Subcutaneous abdominal adipose tissue (tissue), 5 donors: Measurements from ENCODE around the gene JAK1.
"Not testable (repeated sequence)": the region's sequence is repeated elsewhere in the genome, so short reads cannot be mapped to it uniquely, and the experiment has no call there.

ENCODE experiments used
- H3K27ac ChIP-seq: one replicate; pipeline ENCODE4 v1.7.0; 2013; ENCODE audit warnings: low read depth, mild to moderate bottlenecking, inconsistent platforms, low read length, moderate library complexity
- H3K27me3 ChIP-seq, 5 donors: one replicate each; pipeline ENCODE4 v1.7.0; 2013; ENCODE audit warnings: low read length in 5 of 5, inconsistent platforms in 1 of 5; ENCODE audit not compliant: control insufficient read depth in 5 of 5, insufficient read depth in 4 of 5
- H3K36me3 ChIP-seq, 5 donors: one replicate each; pipeline ENCODE4 v1.7.0; 2013; ENCODE audit warnings: low read length in 5 of 5; ENCODE audit not compliant: control insufficient read depth in 5 of 5, insufficient read depth in 5 of 5
- H3K4me1 ChIP-seq, 5 donors: one replicate each; pipeline ENCODE4 v1.7.0; 2013; ENCODE audit warnings: low read length in 5 of 5, mild to moderate bottlenecking in 3 of 5, moderate library complexity in 1 of 5; ENCODE audit not compliant: control insufficient read depth in 5 of 5, insufficient read depth in 5 of 5
- H3K4me3 ChIP-seq, 5 donors: one replicate each; pipeline ENCODE4 v1.7.0; 2013; ENCODE audit warnings: low read length in 5 of 5, low read depth in 1 of 5
- H3K9ac ChIP-seq, 5 donors: one replicate each; pipeline ENCODE4 v1.7.0; 2013; ENCODE audit warnings: low read length in 5 of 5, mild to moderate bottlenecking in 4 of 5, moderate library complexity in 3 of 5
- H3K9me3 ChIP-seq, 5 donors: one replicate each; pipeline ENCODE4 v1.7.0; 2013; ENCODE audit warnings: low read length in 5 of 5; ENCODE audit not compliant: control insufficient read depth in 5 of 5
- donor health status: healthy.
- donor health status: healthy.
- donor health status: healthy.
- donor health status: healthy.
- donor health status: healthy.

Gene JAK1

GRCh38 chr1:64938991-64939390, 27.4 kb downstream of the JAK1 start:
- Histone ChIP-seq H3K4me3 (no peak overlapping the region), H3K9me3 (no peaks in the 10 kb centered on the region), H3K27ac (no peak overlapping the region), H3K9ac (no peak overlapping the region), H3K36me3 (no peaks in the 10 kb centered on the region), H3K27me3 (no peaks in the 10 kb centered on the region), H3K4me1 (peaks cover 6 to 71% (median 69%) of the 10 kb centered on the region in 5 donors)

- H3K4me3 ChIP-seq = no peak overlapping the region
- no peaks in the 10 kb centered on the region for H3K9me3 ChIP-seq
- H3K27ac ChIP-seq = peak overlapping the region; percentile 91
- H3K27me3 ChIP-seq = no peaks in the 10 kb centered on the region
- H3K9ac ChIP-seq = no peak overlapping the region
- peaks cover 10 to 78% (median 76%) of the 10 kb centered on the region in 5 donors for H3K4me1 ChIP-seq
- H3K36me3 ChIP-seq = no peaks in the 10 kb centered on the region
These were observed 29.4 kb downstream of the JAK1 start for GRCh38 chr1:64936956-64937355.

DNA sequence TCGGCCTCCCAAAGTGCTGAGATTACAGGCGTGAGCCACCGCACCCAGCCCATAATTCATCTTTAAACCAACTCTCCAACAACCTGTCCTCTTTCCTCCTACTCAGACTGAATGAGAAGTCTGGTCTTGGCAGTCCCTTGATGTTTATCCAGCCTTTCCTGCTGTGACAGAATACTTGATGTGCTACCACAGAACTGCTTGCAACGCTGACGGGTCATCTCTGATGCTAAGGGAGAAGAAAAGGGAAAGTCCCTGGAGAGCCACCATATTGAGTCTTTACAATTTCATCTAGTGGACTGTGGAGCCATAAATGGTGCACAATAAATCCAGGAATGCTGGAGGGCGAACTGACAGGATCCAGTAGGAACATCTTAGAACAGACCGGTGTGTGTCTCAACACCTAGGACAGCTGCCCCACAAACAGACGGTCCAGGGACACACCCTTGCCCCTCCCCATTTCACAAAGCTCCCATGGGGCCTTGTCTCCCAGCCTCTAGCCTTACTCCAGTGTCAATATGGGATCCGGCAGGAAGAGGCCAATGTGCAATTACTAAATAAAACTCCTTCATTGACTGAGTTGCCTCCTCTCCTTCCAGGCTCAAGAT, 30.7 kb downstream of the JAK1 start:
- no peaks in the 10 kb centered on the region for H3K36me3 ChIP-seq
- H3K27ac ChIP-seq = peak overlapping the region; percentile 91
- H3K9ac ChIP-seq = no peak overlapping the region
- H3K27me3 ChIP-seq = no peaks in the 10 kb centered on the region
- H3K9me3 ChIP-seq = no peaks in the 10 kb centered on the region
- H3K4me1 ChIP-seq = peaks cover 10 to 68% (median 64%) of the 10 kb centered on the region in 5 donors
- peak overlapping the region in 1 of 5 donors; percentile 7 for H3K4me3 ChIP-seq

DNA sequence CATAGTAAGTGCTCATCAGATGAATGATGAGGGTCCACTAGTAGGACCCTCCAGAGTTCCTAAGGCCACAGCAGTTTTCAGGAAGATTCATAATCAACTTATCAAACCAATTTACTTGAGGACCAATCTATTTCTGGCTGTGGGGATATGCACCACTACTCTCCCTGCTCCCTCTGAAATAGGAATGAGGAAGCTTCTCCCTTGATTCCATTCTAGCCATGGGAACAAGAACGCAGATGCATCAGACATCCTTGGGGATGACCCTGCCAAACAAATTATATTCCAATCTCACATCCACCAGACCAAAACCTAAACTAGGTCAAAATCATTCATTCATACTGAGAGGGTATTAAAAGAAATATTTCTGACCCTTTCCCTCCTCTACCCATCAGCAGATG, 31.5 kb downstream of the JAK1 start:
- Histone ChIP-seq H3K27ac (peak overlapping the region; percentile 91), H3K27me3 (no peaks in the 10 kb centered on the region), H3K4me1 (peaks cover 10 to 63% (median 59%) of the 10 kb centered on the region in 5 donors)

DNA sequence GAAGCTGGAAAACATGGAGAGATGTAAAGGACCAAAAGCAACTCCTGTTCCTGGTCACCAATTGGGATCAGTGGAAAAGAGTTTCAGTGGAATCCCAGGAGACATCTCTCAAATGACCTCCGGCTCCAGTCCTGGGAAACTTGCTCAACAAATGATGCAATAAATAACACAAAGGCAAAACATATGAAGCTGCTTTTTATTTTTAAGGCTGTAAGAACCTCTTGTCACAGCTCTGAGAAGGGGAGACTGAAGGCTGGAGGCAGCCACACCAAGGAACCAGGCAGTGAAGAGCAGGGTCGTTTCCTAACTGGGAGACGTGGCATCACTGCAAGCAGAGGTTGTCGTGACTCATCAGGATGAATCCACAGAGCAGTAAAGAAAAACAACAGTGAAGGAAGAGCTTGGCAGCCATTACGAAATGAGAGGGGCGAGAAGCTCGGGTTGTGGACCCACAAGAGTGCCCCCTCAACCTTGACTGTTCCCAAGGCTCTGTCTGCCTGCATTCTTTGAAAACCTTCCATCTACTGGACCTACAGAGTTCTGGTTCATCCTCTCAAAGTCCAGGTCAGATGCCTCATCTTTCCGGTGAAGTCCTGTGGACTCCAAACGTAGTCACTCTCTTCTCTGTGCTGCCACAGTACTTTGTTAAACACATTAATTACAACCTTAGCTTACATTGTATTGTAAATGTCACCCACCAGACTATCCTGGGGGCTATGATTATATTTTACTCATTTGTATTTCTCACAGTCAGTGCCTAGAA, 32.1 kb downstream of the JAK1 start:
- no peaks in the 10 kb centered on the region for H3K27me3 ChIP-seq
- no peaks in the 10 kb centered on the region for H3K9me3 ChIP-seq
- H3K27ac ChIP-seq = peak overlapping the region; percentile 91
- peaks cover 10 to 58% (median 55%) of the 10 kb centered on the region in 5 donors for H3K4me1 ChIP-seq
- peak overlapping the region in 3 of 5 donors; percentile 43 to 58 (median 51) for H3K4me3 ChIP-seq
- no peaks in the 10 kb centered on the region for H3K36me3 ChIP-seq
- peak overlapping the region; percentile 38 to 72 (median 42) for H3K9ac ChIP-seq

More for the DNA sequence above, 31.5 kb downstream of the JAK1 start:
- Histone ChIP-seq H3K4me3 (peak overlapping the region in 1 of 5 donors; percentile 58), H3K36me3 (no peaks in the 10 kb centered on the region), H3K9me3 (no peaks in the 10 kb centered on the region), H3K9ac (peak overlapping the region in 4 of 5 donors; percentile 42 to 72 (median 52))

GRCh38 chr1:64933296-64934070, 32.9 kb downstream of the JAK1 start:
- H3K4me1 ChIP-seq = peaks cover 10 to 57% (median 49%) of the 10 kb centered on the region in 5 donors
- peak overlapping the region in 3 of 5 donors; percentile 0 to 58 (median 43) for H3K4me3 ChIP-seq
- H3K27me3 ChIP-seq = no peaks in the 10 kb centered on the region
- peak overlapping the region; percentile 91 for H3K27ac ChIP-seq
- H3K36me3 ChIP-seq = no peaks in the 10 kb centered on the region
- no peaks in the 10 kb centered on the region for H3K9me3 ChIP-seq
- H3K9ac ChIP-seq = peak overlapping the region; percentile 38 to 55 (median 42)

DNA sequence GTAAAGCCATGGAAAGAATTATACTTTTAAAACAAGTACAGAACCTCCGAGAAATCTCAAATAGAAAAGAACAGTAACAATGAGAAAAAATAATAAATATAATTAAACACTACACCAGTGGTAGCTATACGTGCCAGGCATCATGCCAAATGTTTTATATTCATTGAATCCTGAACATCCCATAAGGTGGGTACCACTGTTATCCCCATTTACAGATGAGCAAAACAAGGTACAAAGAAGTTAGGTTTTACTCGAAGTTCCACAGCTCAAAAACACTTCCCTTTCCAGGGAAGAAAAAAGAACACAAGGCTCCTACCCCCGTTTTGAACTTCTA, 33.4 kb downstream of the JAK1 start:
- Histone ChIP-seq H3K4me3 (peak overlapping the region in 1 of 5 donors; percentile 0), H3K27me3 (no peaks in the 10 kb centered on the region), H3K4me1 (peaks cover 12 to 63% (median 55%) of the 10 kb centered on the region in 5 donors), H3K27ac (peak overlapping the region; percentile 91), H3K36me3 (no peaks in the 10 kb centered on the region), H3K9ac (peak overlapping the region in 2 of 5 donors; percentile 0 to 39), H3K9me3 (no peaks in the 10 kb centered on the region)

DNA sequence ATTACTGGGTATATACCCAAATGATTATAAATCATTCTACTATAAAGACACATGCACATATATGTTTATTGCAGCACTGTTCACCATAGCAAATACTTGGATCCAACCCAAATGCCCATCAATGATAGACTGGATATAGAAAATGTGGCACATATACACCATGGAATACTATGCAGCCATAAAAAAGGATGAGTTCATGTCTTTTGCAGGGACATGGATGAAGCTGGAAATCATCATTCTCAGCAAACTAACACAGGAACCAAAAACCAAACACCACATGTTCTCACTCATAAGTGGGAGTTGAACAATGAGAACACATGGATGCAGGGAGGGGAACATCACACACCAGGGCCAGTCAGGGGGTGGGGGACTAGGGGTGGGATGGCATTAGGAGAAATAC, 35.7 kb downstream of the JAK1 start:
- not testable (repeated sequence) for H3K4me3 ChIP-seq, H3K9ac ChIP-seq, H3K36me3 ChIP-seq, H3K27ac ChIP-seq, H3K9me3 ChIP-seq, H3K27me3 ChIP-seq
- peaks cover 12 to 51% (median 48%) of the 10 kb centered on the region in 5 donors for H3K4me1 ChIP-seq

GRCh38 chr1:64929221-64929620, 37.1 kb downstream of the JAK1 start:
- Histone ChIP-seq H3K4me1 (peaks cover 9 to 44% (median 39%) of the 10 kb centered on the region in 5 donors), H3K4me3 (no peak overlapping the region), H3K27me3 (no peaks in the 10 kb centered on the region), H3K9me3 (no peaks in the 10 kb centered on the region), H3K9ac (no peak overlapping the region), H3K27ac (no peak overlapping the region), H3K36me3 (peaks cover 0 to 2% (median 0%) of the 10 kb centered on the region in 5 donors)

- no peak overlapping the region for H3K4me3 ChIP-seq
- H3K27me3 ChIP-seq = no peaks in the 10 kb centered on the region
- peaks cover 0 to 2% (median 0%) of the 10 kb centered on the region in 5 donors for H3K36me3 ChIP-seq
- H3K9ac ChIP-seq = no peak overlapping the region
- no peak overlapping the region for H3K27ac ChIP-seq
- peaks cover 4 to 38% (median 31%) of the 10 kb centered on the region in 5 donors for H3K4me1 ChIP-seq
- no peaks in the 10 kb centered on the region for H3K9me3 ChIP-seq
These were observed 38.0 kb downstream of the JAK1 start for GRCh38 chr1:64928325-64928724.
